GM18498 (cell line): ENCODE results near the gene GRHL3.

Source experiments
- ATAC-seq: cut with Tn5 transposase; IDR thresholded peaks from one replicate; pipeline ENCODE4 v1.9.1; 2021; ENCODE audit warnings: mild to moderate bottlenecking, moderate library complexity; ENCODE audit not compliant: unreplicated experiment

GRHL3 gene

GRCh38 chr1:24317081-24317480, 2.1 kb upstream of the GRHL3 start:
- ATAC-seq = no peak

GRCh38 chr1:24317956-24318614, 1.1 kb upstream of the GRHL3 start:
- ATAC-seq = no peak

- no peak for ATAC-seq
These were observed 394 bp upstream of the GRHL3 start for GRCh38 chr1:24318615-24319311.

- ATAC-seq = no peak
These were observed 805 bp downstream of the GRHL3 start for GRCh38 chr1:24319962-24320361.

GRCh38 chr1:24321126-24321525, 2.0 kb downstream of the GRHL3 start:
- no peak for ATAC-seq

GRCh38 chr1:24321697-24322469, 2.7 kb downstream of the GRHL3 start:
- ATAC-seq = peak; percentile 62

GRCh38 chr1:24322470-24323177, 3.5 kb downstream of the GRHL3 start:
- peak; percentile 28 for ATAC-seq

- no peak for ATAC-seq
These were observed 4.1 kb downstream of the GRHL3 start for GRCh38 chr1:24323281-24323680.

GRCh38 chr1:24324903-24325302, 5.7 kb downstream of the GRHL3 start:
- ATAC-seq = no peak

GRCh38 chr1:24325587-24326449, 6.7 kb downstream of the GRHL3 start:
- no peak for ATAC-seq

GRCh38 chr1:24327486-24327885, 8.3 kb downstream of the GRHL3 start:
- no peak for ATAC-seq

GRCh38 chr1:24327891-24328290, 8.7 kb downstream of the GRHL3 start:
- no peak for ATAC-seq

- ATAC-seq = no peak
These were observed 10.2 kb downstream of the GRHL3 start for GRCh38 chr1:24329331-24329730.

- ATAC-seq = no peak
These were observed 10.8 kb downstream of the GRHL3 start for GRCh38 chr1:24329797-24330543.

GRCh38 chr1:24331961-24332673, 13.0 kb downstream of the GRHL3 start:
- ATAC-seq = no peak

- no peak for ATAC-seq
These were observed 16.9 kb downstream of the GRHL3 start for GRCh38 chr1:24336075-24336474.

GRCh38 chr1:24337455-24337854, 18.3 kb downstream of the GRHL3 start:
- ATAC-seq = no peak

GRCh38 chr1:24338447-24338846, 19.3 kb downstream of the GRHL3 start:
- ATAC-seq = no peak

- ATAC-seq = no peak
These were observed 20.8 kb downstream of the GRHL3 start for GRCh38 chr1:24339996-24340395.
